IMR-90 (cell line): ENCODE data around the gene MSI2. TPM values are rescaled to one million over a fixed set of nuclear protein-coding genes. Genes with fewer than 3 reads are reported as not detected.

Experiments used
- ATAC-seq: fragments of 200-7000 bp; cut with Tn5 transposase; 2 replicates; pipeline ENCODE4 v1.9.1; 2020; ENCODE audit warnings: low read depth, mild to moderate bottlenecking, moderate library complexity
- BruUV-seq: library from RNA; stranded (reverse); fragments of 400-500 nt; replicated peaks from 2 replicates; lab custom pipeline; 2021; lab: Mats Ljungman, UMichigan
- CTCF ChIA-PET: fragments of 300-600 bp; formaldehyde crosslinking; extraction: SDS; loops from one replicate; lab custom pipeline; 2021; ENCODE audit warnings: antibody characterized with exemption; lab: Yijun Ruan, JAX
- POLR2A ChIA-PET: fragments of 300-600 bp; sonication (Branson Sonifier 250); formaldehyde crosslinking; loops from one replicate; lab custom pipeline; 2022; ENCODE audit warnings: antibody characterized with exemption; ENCODE audit not compliant: unreplicated experiment; lab: Charles Lee
- DNase-seq: peaks from one replicate; pipeline ENCODE4 v3.0.0; 2013
- H2AFZ ChIP-seq: replicated peaks from 2 replicates; pipeline ENCODE3; 2013; ENCODE audit warnings: low read length, mild to moderate bottlenecking; ENCODE audit not compliant: poor library complexity
- H2AK5ac ChIP-seq: 2 replicates; pipeline ENCODE4 v1.6.1; 2013; ENCODE audit warnings: low read depth, low read length, inconsistent platforms
- H2AK9ac ChIP-seq: replicated peaks from 2 replicates; pipeline ENCODE3; 2013; ENCODE audit warnings: mild to moderate bottlenecking, low read depth, low read length, moderate library complexity; ENCODE audit not compliant: poor library complexity
- H2BK120ac ChIP-seq: 2 replicates; pipeline ENCODE4 v1.6.1; 2013; ENCODE audit warnings: low read depth, low read length, inconsistent platforms
- H2BK15ac ChIP-seq: 3 replicates; pipeline ENCODE4 v1.6.1; 2013; ENCODE audit warnings: low read depth, low read length, inconsistent platforms
- H2BK20ac ChIP-seq: 2 replicates; pipeline ENCODE4 v1.6.1; 2013; ENCODE audit warnings: low read depth, mild to moderate bottlenecking, inconsistent platforms, low read length, moderate library complexity
- H2BK5ac ChIP-seq: 2 replicates; pipeline ENCODE4 v1.6.1; 2013; ENCODE audit warnings: mild to moderate bottlenecking, low read depth, low read length, inconsistent platforms; ENCODE audit not compliant: poor library complexity, severe bottlenecking
- H3K14ac ChIP-seq: replicated peaks from 2 replicates; pipeline ENCODE4 v1.6.1; 2013; ENCODE audit warnings: low read depth, low read length, inconsistent platforms
- H3K18ac ChIP-seq: 2 replicates; pipeline ENCODE4 v1.6.1; 2013; ENCODE audit warnings: low read depth, low read length, control low read depth
- H3K23ac ChIP-seq: 2 replicates; pipeline ENCODE4 v1.6.1; 2013; ENCODE audit warnings: low read depth, low read length, inconsistent platforms
- H3K27ac ChIP-seq: 2 replicates; pipeline ENCODE4 v1.5.1; 2013; ENCODE audit warnings: mild to moderate bottlenecking, control low read depth, low read length; ENCODE audit not compliant: insufficient read depth
- H3K27me3 ChIP-seq: 2 replicates; pipeline ENCODE4 v1.6.1; 2013; ENCODE audit warnings: low read length; ENCODE audit not compliant: control insufficient read depth, insufficient read depth
- H3K36me3 ChIP-seq: 2 replicates; pipeline ENCODE4 v1.6.1; 2013; ENCODE audit warnings: low read length, mixed read lengths; ENCODE audit not compliant: control insufficient read depth, insufficient read depth
- H3K4ac ChIP-seq: 2 replicates; pipeline ENCODE4 v1.6.1; 2013; ENCODE audit warnings: low read depth, low read length, inconsistent platforms
- H3K4me1 ChIP-seq: 2 replicates; pipeline ENCODE4 v1.6.1; 2013; ENCODE audit warnings: low read length, mixed read lengths; ENCODE audit not compliant: control insufficient read depth, insufficient read depth
- H3K4me2 ChIP-seq: 2 replicates; pipeline ENCODE4 v1.6.1; 2013; ENCODE audit warnings: low read depth, mild to moderate bottlenecking, control low read depth, low read length, moderate library complexity
- H3K4me3 ChIP-seq: 2 replicates; pipeline ENCODE4 v1.5.1; 2013; ENCODE audit warnings: low read depth, mild to moderate bottlenecking, control low read depth, low read length, moderate library complexity; ENCODE audit not compliant: insufficient read depth
- H3K56ac ChIP-seq: 2 replicates; pipeline ENCODE4 v1.6.1; 2013; ENCODE audit warnings: low read length, inconsistent platforms; ENCODE audit not compliant: insufficient read depth; ENCODE audit errors: extremely low read depth
- H3K79me1 ChIP-seq, 2 experiments: 2 replicates each; pipeline ENCODE4 v1.6.1; 2013; ENCODE audit warnings: low read length in 2 of 2, inconsistent platforms in 1 of 2, low read depth in 1 of 2
- H3K9ac ChIP-seq: 2 replicates; pipeline ENCODE4 v1.6.1; 2013; ENCODE audit warnings: low read depth, low read length, control low read depth
- H3K9me1 ChIP-seq: 2 replicates; pipeline ENCODE4 v1.6.1; 2013; ENCODE audit warnings: low read length, inconsistent platforms; ENCODE audit not compliant: insufficient read depth
- H3K9me3 ChIP-seq: 2 replicates; pipeline ENCODE4 v1.6.1; 2013; ENCODE audit warnings: low read length; ENCODE audit not compliant: control insufficient read depth, insufficient read depth
- H4K20me1 ChIP-seq: 2 replicates; pipeline ENCODE4 v1.6.1; 2013; ENCODE audit warnings: low read length, inconsistent platforms; ENCODE audit not compliant: insufficient read depth
- H4K5ac ChIP-seq: 2 replicates; pipeline ENCODE4 v1.6.1; 2013; ENCODE audit warnings: mild to moderate bottlenecking, low read depth, low read length, control low read depth
- H4K8ac ChIP-seq, 2 experiments: 2 replicates each; pipeline ENCODE4 v1.6.1; 2013; ENCODE audit warnings: low read depth in 2 of 2, low read length in 2 of 2, control low read depth in 1 of 2, inconsistent platforms in 1 of 2
- H4K91ac ChIP-seq: 2 replicates; pipeline ENCODE4 v1.6.1; 2013; ENCODE audit warnings: low read depth, low read length, inconsistent platforms; ENCODE audit not compliant: insufficient read depth
- MAFK ChIP-seq: IDR thresholded peaks from 2 replicates; pipeline ENCODE4 v1.6.1; 2012; ENCODE audit warnings: low read depth, low read length, improper control_type of control experiment
- RFX5 ChIP-seq: IDR thresholded peaks from 2 replicates; pipeline ENCODE4 v1.8.0; 2012; ENCODE audit warnings: low read depth, mild to moderate bottlenecking, low read length, moderate library complexity
- WGBS, 2 experiments: methylation state at CpG; one replicate each; pipeline versions ENCODE4 v1.1.5 to v1.1.7; 2013; ENCODE audit warnings: missing lambda C conversion rate in 2 of 2; ENCODE audit not compliant: insufficient read length in 1 of 2; ENCODE audit errors: extremely low coverage in 2 of 2; 5-methylcytosine and 5-hydroxymethylcytosine counted together
- dilution Hi-C: fragments of 300-500 bp; cut with HindIII; formaldehyde crosslinking; loops from one replicate; pipeline ENCODE4 v1.14.3; 2018; ENCODE audit warnings: low sequenced_read_pairs; ENCODE audit not compliant: unreplicated experiment
- in situ Hi-C: fragments of 300-500 bp; cut with MboI; formaldehyde crosslinking; loops from 3 replicates; pipeline ENCODE4 v1.14.3; 2019; ENCODE audit warnings: low sequenced_read_pairs, inconsistent platforms, mixed read lengths
- intact Hi-C: fragments of 100-400 bp; cut with micrococcal nuclease; formaldehyde crosslinking; loops from 2 replicates; pipeline ENCODE4 v1.10.0; 2022
- polyA plus RNA-seq, 3 experiments: library from polyadenylated mRNA; depleted of rRNA; stranded (reverse); fragments of >200 nt; gene quantifications; 2 replicates each; pipeline ENCODE4 v1.2.3, GENCODE V29; 2012; ENCODE audit warnings: low replicate concordance in 1 of 3
- total RNA-seq: library from RNA; depleted of rRNA; stranded (reverse); fragments of >200 nt; gene quantifications from 2 replicates; pipeline ENCODE4 v1.2.3, GENCODE V29; 2012

MSI2 gene
- total and polyA plus RNA-seq, 2 of the 4 experiments (the other 2 are of a cell fraction), result 13.0 to 16.0 TPM

GRCh38 chr17:57691939-57692338 lies 435.6 kb downstream of the MSI2 start:
- Histone ChIP-seq H3K9ac (no peak overlapping the region), H3K4me2 (no peak overlapping the region), H3K9me3 (0 out of 2 replicates have a peak, but pooled peaks cover 1% of the 10 kb centered on the region), H2AFZ (no peak overlapping the region), H3K18ac (no peak overlapping the region), H3K14ac (no peak overlapping the region), H2BK5ac (no peak overlapping the region), H3K36me3 (no peaks in the 10 kb centered on the region), H3K4me3 (no peak overlapping the region), H3K4me1 (no peaks in the 10 kb centered on the region), H4K8ac (no peak overlapping the region), H3K4ac (no peak overlapping the region), H2BK120ac (no peak overlapping the region), H2BK20ac (no peak overlapping the region), H3K9me1 (no peaks in the 10 kb centered on the region), H3K27me3 (peaks cover 3% of the 10 kb centered on the region; the same call in 1 of the 2 replicates), H3K56ac (no peak overlapping the region), H3K27ac (no peak overlapping the region), H4K5ac (no peak overlapping the region), H3K23ac (no peak overlapping the region), H2AK9ac (no peak overlapping the region), H4K91ac (no peak overlapping the region), H2AK5ac (no peak overlapping the region), H2BK15ac (no peak overlapping the region), H4K20me1 (no peaks in the 10 kb centered on the region), H3K79me1 (no peaks in the 10 kb centered on the region)
- WGBS, 2 experiments, result no CpG with 5 or more reads among the region's 1 CpG
- BruUV-seq, result no TSS peak
- ChIA-PET POLR2A (no interaction called here), CTCF (no interaction called here)
- no peak for ATAC-seq
- TF ChIP-seq MAFK (peak; percentile 63), RFX5 (no peak)
- DNase-seq, result no peak
- intact Hi-C loops, result no loop called here
- in situ Hi-C loops, result no loop called here
- dilution Hi-C loops, result no loop called here
